ACC112 (cell line): ENCODE results near the gene ALPI.

Experiments used
- H2AFZ ChIP-seq: fragments of 200-600 bp; sonication (generic); one replicate; pipeline ENCODE4 v1.6.0; 2017; ENCODE audit warnings: antibody characterized with exemption, low read length; ENCODE audit not compliant: unreplicated experiment
- H3K27ac ChIP-seq: fragments of 200-600 bp; sonication (generic); 2 replicates; pipeline ENCODE4 v1.5.1; 2014; ENCODE audit warnings: low read depth, mild to moderate bottlenecking, antibody characterized with exemption, low read length, moderate library complexity
- H3K27me3 ChIP-seq: fragments of 200-600 bp; sonication (generic); 2 replicates; pipeline ENCODE4 v1.6.1; 2014; ENCODE audit warnings: mild to moderate bottlenecking, antibody characterized with exemption, low read length, moderate library complexity, mixed read lengths; ENCODE audit not compliant: insufficient read depth
- H3K36me3 ChIP-seq: fragments of 200-600 bp; sonication (generic); 2 replicates; pipeline ENCODE4 v1.6.1; 2016; ENCODE audit warnings: mild to moderate bottlenecking, antibody characterized with exemption, low read length, moderate library complexity, mixed read lengths; ENCODE audit not compliant: insufficient read depth
- H3K4me1 ChIP-seq: fragments of 200-600 bp; sonication (generic); one replicate; pipeline ENCODE4 v1.6.1; 2016; ENCODE audit warnings: low read length, mixed read lengths; ENCODE audit not compliant: insufficient read depth, unreplicated experiment, control insufficient read depth
- H3K4me3 ChIP-seq: fragments of 200-600 bp; sonication (generic); 2 replicates; pipeline ENCODE4 v1.5.1; 2014; ENCODE audit warnings: mild to moderate bottlenecking, low read depth, low read length
- H3K79me2 ChIP-seq: fragments of 200-600 bp; sonication (generic); one replicate; pipeline ENCODE4 v1.6.0; 2016; ENCODE audit warnings: low read length; ENCODE audit not compliant: control insufficient read depth, unreplicated experiment, insufficient read depth

The ALPI gene

DNA sequence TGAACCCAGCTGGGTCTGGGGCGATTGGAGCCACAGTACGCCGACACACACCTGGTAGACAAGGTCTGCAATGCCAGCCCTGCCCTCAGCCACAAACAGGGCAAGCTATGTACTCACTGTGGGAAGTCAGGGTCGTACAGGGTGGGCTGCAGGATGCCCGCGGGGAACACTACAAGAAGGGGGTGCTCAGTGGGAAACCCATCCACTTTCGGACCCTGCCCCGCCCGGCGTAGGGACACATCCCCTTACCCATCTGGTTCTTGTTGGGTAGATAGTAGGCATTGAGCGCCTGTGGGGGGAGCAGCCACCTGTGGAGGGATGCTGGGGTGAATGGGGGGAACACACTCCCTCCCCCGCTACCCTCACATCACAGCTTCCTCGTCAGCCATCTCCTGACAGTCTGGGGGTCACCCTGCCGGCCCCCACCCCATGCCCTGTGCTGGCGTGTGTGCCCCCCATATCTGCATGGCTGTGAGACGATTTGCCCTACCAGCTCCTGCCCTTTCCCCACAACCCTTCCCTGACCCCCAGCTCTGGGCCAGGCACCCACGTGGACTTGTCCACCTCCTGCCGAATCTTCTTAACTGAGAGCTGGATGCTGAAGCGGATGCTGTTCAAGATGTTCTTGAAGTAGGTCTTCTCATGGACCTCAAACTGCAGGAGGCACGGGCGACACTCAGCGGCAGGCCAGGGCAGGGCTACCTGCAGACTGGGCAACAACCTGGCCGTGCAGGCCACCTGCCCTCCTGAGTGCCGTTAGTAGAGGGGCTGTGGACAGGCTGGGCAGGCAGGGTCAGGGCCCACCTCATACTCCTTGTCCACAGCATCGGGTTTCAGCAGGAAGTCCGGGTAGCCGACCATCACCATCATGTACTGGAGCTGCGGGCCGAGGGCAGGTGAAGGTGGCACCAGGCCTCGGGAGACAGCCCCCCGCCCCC is 26.6 kb downstream of the ALPI start:
- no peak overlapping the region for H3K27ac ChIP-seq
- H3K79me2 ChIP-seq = no peaks in the 10 kb centered on the region
- peaks cover 40% of the 10 kb centered on the region for H3K27me3 ChIP-seq
- H3K36me3 ChIP-seq = no peaks in the 10 kb centered on the region
- no peak overlapping the region for H2AFZ ChIP-seq
- H3K4me3 ChIP-seq = no peak overlapping the region
- no peaks in the 10 kb centered on the region for H3K4me1 ChIP-seq

DNA sequence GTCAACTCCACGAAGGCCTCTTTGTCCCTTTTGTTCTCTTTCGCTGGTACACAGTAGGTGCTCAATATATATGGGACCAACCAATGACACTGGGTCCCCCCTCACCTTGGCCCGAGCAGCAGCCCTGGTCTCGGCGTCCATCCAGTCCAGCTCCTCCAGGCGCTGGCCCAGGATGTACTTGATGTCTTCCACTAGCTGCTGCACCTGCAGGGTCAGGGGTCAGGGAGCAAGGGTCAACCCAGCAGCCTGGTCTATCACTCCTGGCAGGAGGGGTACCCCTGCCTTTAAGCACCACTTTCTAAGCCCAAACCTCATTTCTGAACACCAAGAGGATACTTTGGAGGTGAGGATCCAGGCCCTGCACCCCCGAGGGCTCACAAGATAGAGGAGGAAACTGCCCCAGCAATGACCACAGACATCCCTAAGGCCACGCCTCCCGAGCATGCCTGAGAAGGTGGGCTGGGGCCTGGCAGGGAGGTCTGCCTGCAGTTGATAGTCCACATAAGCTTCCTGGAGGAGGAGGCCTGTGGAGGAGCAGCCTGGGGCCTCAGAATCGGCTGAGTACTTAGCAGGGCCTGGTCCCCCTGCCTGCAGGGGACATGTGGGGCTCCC is 27.5 kb downstream of the ALPI start:
- H2AFZ ChIP-seq = no peak overlapping the region
- H3K36me3 ChIP-seq = no peaks in the 10 kb centered on the region
- H3K79me2 ChIP-seq = no peaks in the 10 kb centered on the region
- peaks cover 47% of the 10 kb centered on the region for H3K27me3 ChIP-seq
- H3K4me3 ChIP-seq = no peak overlapping the region
- H3K27ac ChIP-seq = no peak overlapping the region
- H3K4me1 ChIP-seq = no peaks in the 10 kb centered on the region

DNA sequence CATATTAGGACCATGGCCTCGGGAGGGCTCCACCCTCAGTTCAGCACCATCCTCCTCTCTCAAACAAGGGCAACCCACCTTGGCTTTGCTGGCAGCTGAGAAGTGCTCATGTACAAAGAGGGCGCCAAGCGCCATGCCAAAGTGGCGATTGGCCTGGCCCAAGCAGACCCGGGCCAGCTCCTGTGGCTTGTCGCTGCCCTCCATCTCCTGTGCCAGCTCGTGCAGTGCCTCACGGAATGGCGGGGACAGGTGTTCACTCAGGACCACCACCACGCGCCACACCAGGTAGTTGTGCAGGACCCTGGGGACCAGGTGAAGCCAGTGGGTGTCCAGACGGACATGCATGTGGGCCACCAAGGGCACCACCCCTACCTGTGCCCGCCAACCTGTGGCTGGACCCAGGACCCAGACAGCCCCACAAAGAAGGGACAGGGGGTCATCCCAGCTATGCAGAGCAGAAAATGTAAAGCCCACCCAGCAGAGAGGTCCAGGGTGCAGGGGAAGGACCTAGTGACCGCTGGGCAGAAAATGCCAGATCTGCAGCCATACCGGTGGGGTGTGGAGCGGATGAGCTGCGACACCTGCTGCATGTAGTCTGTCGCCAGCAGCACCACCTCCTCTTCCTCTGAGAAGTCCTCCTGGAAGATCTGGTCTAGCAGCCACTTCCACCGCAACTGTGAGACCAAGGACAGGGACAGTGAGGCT is 28.1 kb downstream of the ALPI start:
- H3K4me1 ChIP-seq = no peaks in the 10 kb centered on the region
- no peaks in the 10 kb centered on the region for H3K36me3 ChIP-seq
- no peaks in the 10 kb centered on the region for H3K79me2 ChIP-seq
- H3K27ac ChIP-seq = no peak overlapping the region
- H3K4me3 ChIP-seq = no peak overlapping the region
- H2AFZ ChIP-seq = no peak overlapping the region
- H3K27me3 ChIP-seq = peaks cover 54% of the 10 kb centered on the region

DNA sequence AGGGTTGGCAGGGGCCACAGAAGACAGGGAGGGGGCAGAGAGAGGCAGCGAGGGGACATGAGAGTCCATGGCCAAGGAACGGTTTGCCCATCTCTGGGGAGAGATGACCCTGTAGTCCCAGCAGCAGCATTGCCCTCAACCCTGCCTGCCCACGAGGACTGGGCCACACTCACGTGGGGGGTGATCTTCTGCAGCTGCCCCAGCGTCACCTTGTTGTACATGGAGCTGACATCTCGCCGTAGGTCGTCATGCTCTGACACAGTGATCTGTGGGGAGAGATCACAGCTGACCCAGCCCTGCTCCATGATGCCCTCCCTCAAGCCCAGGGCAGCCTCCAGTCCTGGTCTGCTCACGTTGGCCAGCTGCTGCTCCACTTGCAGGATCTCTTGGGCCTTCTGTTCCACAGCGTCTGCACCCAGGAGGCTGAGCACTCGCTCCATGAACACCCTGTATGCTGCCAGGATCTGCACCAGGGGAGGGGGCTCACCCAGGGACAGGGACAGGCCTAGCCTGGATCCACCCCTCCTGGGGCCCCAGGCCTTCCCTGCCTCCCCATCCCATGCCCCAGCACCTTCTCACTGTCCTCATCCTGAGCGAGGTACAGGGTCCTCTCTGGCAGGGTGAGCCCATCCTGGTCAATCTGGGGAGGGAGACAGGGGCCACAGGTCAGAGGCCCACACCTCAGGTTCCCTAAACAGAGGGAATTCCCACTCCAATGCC is 28.8 kb downstream of the ALPI start:
- Histone ChIP-seq H3K36me3 (no peaks in the 10 kb centered on the region), H3K27ac (no peak overlapping the region), H3K4me1 (no peaks in the 10 kb centered on the region), H3K79me2 (no peaks in the 10 kb centered on the region), H2AFZ (no peak overlapping the region), H3K4me3 (no peak overlapping the region), H3K27me3 (peaks cover 50% of the 10 kb centered on the region)

DNA sequence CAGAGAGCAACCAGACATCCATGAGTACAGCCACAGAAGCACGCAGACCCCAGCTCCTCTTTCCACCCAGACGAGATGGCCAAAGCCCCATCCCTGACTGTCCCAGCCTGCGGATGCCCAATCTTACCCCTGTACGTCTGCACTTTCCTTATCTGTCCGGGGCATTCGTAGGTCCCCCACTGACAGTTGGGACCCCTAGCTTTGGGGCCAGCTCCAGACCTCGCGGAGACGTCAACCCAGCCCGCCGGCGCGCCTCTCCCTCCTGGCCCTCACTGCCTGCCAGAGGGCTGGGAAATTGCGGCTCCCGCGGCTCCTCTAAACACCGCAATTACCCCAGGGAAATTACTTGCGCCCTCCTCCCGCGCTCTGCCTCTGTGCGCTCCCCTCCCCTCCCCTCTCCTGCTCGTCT is 29.4 kb downstream of the ALPI start:
- Histone ChIP-seq H3K4me1 (no peaks in the 10 kb centered on the region), H3K4me3 (no peak overlapping the region), H3K27me3 (peaks cover 50% of the 10 kb centered on the region), H2AFZ (no peak overlapping the region), H3K27ac (no peak overlapping the region), H3K79me2 (no peaks in the 10 kb centered on the region), H3K36me3 (no peaks in the 10 kb centered on the region)

DNA sequence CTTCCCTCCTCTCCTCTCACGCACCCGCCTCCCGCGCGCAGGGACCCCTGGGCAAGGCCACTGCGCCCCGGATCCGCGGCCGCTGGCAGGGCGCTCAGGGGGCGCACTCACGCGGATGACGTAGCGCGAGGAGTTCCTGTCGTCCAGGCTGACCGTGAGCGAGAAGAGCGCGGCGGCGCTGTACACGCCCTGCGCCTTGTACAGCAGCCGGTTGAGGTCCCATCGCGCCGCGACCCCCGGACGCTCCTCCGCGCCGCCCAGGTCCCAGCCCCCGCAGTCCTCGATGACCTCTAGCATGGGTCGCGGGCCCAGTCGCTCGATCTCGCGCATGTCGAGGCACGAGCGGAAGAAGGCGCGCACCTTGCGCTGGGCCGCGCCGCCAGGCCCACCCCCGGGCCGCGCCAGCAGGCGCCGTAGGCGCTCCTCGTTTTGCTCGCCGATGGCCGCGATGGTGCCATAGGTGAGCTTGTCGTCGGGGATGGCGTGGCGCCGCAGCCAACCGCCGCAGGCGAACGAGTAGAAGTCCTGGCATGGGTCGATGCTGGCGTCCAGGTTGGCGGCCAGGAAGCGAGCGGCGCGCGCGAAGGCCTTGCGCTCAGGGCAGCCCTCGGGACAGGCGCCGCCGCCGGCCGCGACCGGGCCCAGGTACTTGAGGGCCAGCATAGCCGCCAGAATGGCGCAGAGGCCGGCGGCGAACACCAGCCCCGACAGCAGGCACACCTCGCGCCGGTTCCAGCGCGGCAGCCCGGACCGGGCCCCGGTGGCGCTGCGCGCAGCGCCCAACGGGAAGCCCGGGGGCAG is 30.0 kb downstream of the ALPI start:
- H3K36me3 ChIP-seq = no peaks in the 10 kb centered on the region
- peaks cover 50% of the 10 kb centered on the region for H3K27me3 ChIP-seq
- no peaks in the 10 kb centered on the region for H3K4me1 ChIP-seq
- H3K27ac ChIP-seq = no peak overlapping the region
- no peak overlapping the region for H2AFZ ChIP-seq
- no peak overlapping the region for H3K4me3 ChIP-seq
- H3K79me2 ChIP-seq = no peaks in the 10 kb centered on the region

DNA sequence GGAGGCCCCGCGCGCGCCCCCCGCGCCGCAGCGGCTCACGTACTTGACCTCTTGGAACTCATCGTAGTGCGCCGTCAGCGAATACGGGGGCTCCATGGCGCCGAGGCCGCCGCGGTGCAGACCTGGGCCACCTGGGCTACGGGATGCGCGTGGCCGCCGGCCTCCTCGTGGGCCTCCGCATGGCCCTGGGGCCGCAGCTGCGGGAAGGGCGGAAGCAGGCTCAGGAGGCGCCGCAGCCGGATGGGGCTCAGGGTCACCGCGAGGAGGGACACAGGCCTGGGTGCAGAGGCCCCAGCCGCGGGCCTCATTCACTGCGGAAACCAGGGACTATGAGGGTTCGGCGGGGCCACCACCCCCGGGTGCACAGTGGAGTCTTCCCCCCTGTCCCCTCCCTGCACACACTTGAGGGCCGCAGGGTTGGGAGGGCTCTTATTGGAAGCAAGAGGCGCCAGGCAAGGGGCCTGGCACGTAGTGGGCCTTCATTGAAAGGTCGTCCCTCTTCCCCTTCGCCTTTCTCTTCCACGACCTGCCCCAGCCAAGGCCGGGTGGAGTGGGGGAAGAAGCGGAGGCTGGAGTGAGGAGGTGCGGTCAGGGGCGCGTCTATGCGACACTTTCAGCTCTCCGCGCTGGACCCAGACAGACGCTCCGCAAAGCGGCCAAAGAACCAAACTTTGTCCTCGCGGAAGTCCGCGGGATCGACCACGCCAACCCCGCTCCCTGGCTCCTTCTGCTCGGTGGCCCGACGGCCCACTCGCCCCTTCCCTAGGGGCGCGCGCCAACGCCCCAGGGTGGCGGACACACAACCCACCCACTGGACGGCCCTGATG is 30.8 kb downstream of the ALPI start:
- Histone ChIP-seq H3K79me2 (no peaks in the 10 kb centered on the region), H3K36me3 (no peaks in the 10 kb centered on the region), H3K4me1 (no peaks in the 10 kb centered on the region), H3K27me3 (peaks cover 50% of the 10 kb centered on the region), H3K4me3 (no peak overlapping the region), H2AFZ (no peak overlapping the region), H3K27ac (no peak overlapping the region)

DNA sequence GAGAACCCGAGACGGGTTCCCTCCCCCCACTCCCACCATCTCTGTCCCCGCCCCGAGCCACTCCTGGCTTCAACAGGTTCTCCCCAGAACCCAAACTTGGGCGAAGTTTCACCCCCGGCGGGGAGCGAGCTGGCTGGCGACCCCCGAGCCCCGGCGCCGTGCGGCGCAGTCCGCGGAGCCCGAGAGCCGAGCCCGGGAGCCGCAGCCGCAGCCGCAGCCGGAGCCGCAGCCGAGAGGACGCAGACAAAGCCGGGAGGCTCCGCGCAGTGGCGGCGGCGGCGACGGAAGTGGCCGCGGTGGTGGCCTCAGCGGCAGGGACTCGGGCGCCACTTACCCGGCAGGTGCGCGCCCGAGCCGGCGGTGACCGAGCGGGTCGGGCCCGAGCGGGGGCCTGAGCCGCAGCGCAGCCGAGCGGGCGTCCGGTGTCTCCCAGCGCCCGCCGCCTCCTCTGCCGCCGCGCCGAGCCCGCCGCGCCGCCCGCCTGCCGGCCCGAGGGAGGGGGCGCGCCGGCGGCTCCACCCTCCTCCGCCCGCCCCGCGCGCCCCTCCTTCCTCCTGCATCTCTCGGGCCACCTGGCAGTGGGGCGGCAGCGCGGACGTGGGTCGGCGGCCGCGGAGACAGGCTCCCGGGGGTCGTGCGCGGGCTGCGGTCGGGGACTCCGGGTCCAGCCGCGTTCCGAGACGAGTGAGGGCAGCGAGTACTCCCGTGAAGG is 31.6 kb downstream of the ALPI start, which contains the start of gene ECEL1:
ECEL1 (minus strand) TSS at position 450 of the 712 bp plus-strand sequence. CDS start 1,181 bp downstream, outside the sequence.
- no peaks in the 10 kb centered on the region for H3K79me2 ChIP-seq
- no peak within 1 kb of the TSS for H2AFZ ChIP-seq
- H3K27me3 ChIP-seq = peaks cover 50% of the 10 kb centered on the region
- H3K27ac ChIP-seq = no peak within 1 kb of the TSS
- no peaks in the 10 kb centered on the region for H3K4me1 ChIP-seq
- no peaks in the 10 kb centered on the region for H3K36me3 ChIP-seq
- H3K4me3 ChIP-seq = no peak within 1 kb of the TSS
